PC-3 (cell line): ENCODE measurements around the gene LMNA. TPM values are rescaled to one million over a fixed set of nuclear protein-coding genes. Genes with fewer than 3 reads are reported as not detected.

ENCODE experiments used
- ATAC-seq: fragments of 200-7000 bp; cut with Tn5 transposase; 2 replicates; pipeline ENCODE4 v1.9.1; 2020; ENCODE audit warnings: mild to moderate bottlenecking, moderate library complexity
- BruUV-seq: library from RNA; stranded (reverse); fragments of 400-500 nt; replicated peaks from 2 replicates; lab custom pipeline; 2021; lab: Mats Ljungman, UMichigan
- CTCF ChIA-PET: fragments of 300-600 bp; sonication (Branson Sonifier 250); formaldehyde crosslinking; loops from one replicate; lab custom pipeline; 2022; ENCODE audit warnings: antibody characterized with exemption; lab: Charles Lee
- POLR2A ChIA-PET: fragments of 300-600 bp; sonication (Branson Sonifier 250); formaldehyde crosslinking; loops from one replicate; lab custom pipeline; 2022; ENCODE audit warnings: antibody characterized with exemption; ENCODE audit not compliant: unreplicated experiment; lab: Charles Lee
- DNase-seq: peaks from one replicate; pipeline ENCODE4 v3.0.0-alpha.2; 2015
- H2AFZ ChIP-seq: fragments of 300-600 bp; sonication (generic); 2 replicates; pipeline ENCODE4 v1.6.0; 2016; ENCODE audit warnings: antibody characterized with exemption, low read length
- H3F3A ChIP-seq: fragments of 300-600 bp; sonication (generic); one replicate; pipeline ENCODE4 v1.6.0; 2017; ENCODE audit warnings: antibody characterized with exemption, low read length, control low read depth, mild to moderate bottlenecking; ENCODE audit not compliant: unreplicated experiment
- H3K27ac ChIP-seq: fragments of 300-600 bp; sonication (generic); 2 replicates; pipeline ENCODE4 v1.5.1; 2016; ENCODE audit warnings: mild to moderate bottlenecking, low read length
- H3K27me3 ChIP-seq: fragments of 300-600 bp; sonication (generic); 2 replicates; pipeline ENCODE4 v1.6.1; 2016; ENCODE audit warnings: low read length, mixed read lengths
- H3K36me3 ChIP-seq: fragments of 300-600 bp; sonication (generic); 2 replicates; pipeline ENCODE4 v1.6.1; 2016; ENCODE audit warnings: low read depth, mixed run types, low read length, mixed read lengths
- H3K4me1 ChIP-seq: fragments of 300-600 bp; sonication (generic); 2 replicates; pipeline ENCODE4 v1.5.1; 2016; ENCODE audit warnings: low read length; ENCODE audit not compliant: insufficient read depth
- H3K4me2 ChIP-seq: fragments of 300-600 bp; sonication (generic); 2 replicates; pipeline ENCODE4 v1.6.0; 2016; ENCODE audit warnings: low read length
- H3K4me3 ChIP-seq: fragments of 300-600 bp; sonication (generic); 2 replicates; pipeline ENCODE4 v1.5.1; 2016; ENCODE audit warnings: mild to moderate bottlenecking, low read length, mixed read lengths
- H3K79me2 ChIP-seq: fragments of 300-600 bp; sonication (generic); 2 replicates; pipeline ENCODE4 v1.6.1; 2017; ENCODE audit warnings: low read length, mixed read lengths
- H3K9ac ChIP-seq: fragments of 300-600 bp; sonication (generic); 2 replicates; pipeline ENCODE4 v1.6.0; 2016; ENCODE audit warnings: mild to moderate bottlenecking, low read length
- H3K9me2 ChIP-seq: fragments of 300-600 bp; sonication (generic); replicated peaks from 2 replicates; pipeline ENCODE4 v1.6.1; 2016; ENCODE audit warnings: mixed run types, low read length, mixed read lengths
- H3K9me3 ChIP-seq: fragments of 300-600 bp; sonication (generic); 2 replicates; pipeline ENCODE4 v1.6.1; 2016; ENCODE audit warnings: low read length, mixed read lengths
- H4K20me1 ChIP-seq: fragments of 300-600 bp; sonication (generic); 2 replicates; pipeline ENCODE4 v1.6.1; 2016; ENCODE audit warnings: low read length, mixed read lengths
- CTCF ChIP-seq: fragments of 300-600 bp; sonication (generic); conservative IDR thresholded peaks from 2 replicates; pipeline ENCODE4 v1.5.1; 2017; ENCODE audit warnings: antibody characterized with exemption, low read depth, mild to moderate bottlenecking, low read length
- EZH2 ChIP-seq: fragments of 300-600 bp; sonication (generic); IDR thresholded peaks from one replicate; pipeline ENCODE4 v1.6.1; 2017; ENCODE audit warnings: antibody characterized with exemption, mild to moderate bottlenecking, low read length; ENCODE audit not compliant: unreplicated experiment
- EZH2phosphoT487 ChIP-seq: fragments of 300-600 bp; sonication (generic); IDR thresholded peaks from 2 replicates; pipeline ENCODE4 v1.6.1; 2018; ENCODE audit warnings: mild to moderate bottlenecking, antibody characterized with exemption, low read length, borderline replicate concordance
- intact Hi-C: fragments of 100-400 bp; cut with micrococcal nuclease; formaldehyde crosslinking; loops from 2 replicates; pipeline ENCODE4 v1.9.0; 2023
- total RNA-seq: library from RNA; depleted of rRNA; stranded (reverse); fragments of >200 nt; gene quantifications from 2 replicates; pipeline ENCODE4 v1.2.3, GENCODE V29; 2014

The LMNA gene
- total RNA-seq, 1 experiment from 2014 or later, result 864 TPM

DNA sequence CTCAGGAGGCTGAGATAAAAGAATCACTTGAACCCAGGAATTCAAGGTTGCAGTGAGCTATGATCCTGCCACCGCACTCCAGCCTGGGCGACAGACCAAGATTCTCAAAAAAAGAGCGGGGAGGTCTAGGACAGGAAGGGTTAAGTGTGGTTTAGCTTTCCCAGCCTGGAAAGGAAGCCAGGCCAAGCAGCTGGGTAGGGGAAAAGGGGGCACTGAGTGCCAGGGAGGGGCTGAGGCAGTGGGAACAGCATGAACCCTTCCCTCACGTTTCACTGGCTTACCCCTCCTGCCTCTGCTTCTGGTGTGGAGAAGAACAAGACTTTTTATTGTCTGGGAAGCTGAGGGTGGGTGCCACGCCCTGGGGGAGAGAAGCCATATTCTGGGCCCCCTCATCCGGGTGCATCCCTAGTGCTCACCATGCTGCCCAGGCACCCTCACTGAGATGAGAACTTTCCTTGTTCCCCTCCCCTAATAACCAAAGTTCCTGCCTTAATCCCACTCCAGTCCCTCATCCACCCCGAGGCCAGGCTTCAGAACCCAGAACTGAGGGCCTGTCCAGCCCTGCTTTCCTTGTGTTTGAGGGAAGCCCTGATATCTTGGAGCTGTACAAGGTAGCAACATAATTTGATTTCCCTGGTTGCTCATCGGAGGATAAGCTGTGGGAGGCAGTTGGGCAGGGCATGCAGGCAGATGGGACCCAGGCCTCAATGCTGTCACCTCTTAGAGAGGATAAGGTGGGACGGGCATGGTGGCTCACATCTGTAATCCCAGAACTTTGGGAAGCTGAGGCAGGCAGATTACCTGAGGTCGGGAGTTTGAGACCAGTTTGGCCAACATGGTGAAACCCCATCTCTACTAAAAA, 2.0 kb upstream of the LMNA start:
- H2AFZ ChIP-seq, result no peak overlapping the region
- H3K27ac ChIP-seq, result no peak overlapping the region
- H3K9me3 ChIP-seq, result no peaks in the 10 kb centered on the region
- no peaks in the 10 kb centered on the region for H3K9me2 ChIP-seq
- DNase-seq, result no peak
- CTCF ChIA-PET, result no interaction called here
- peaks cover 24% of the 10 kb centered on the region for H4K20me1 ChIP-seq
- peaks cover 30% of the 10 kb centered on the region for H3K79me2 ChIP-seq
- no peak for ATAC-seq
- POLR2A ChIA-PET, result interaction anchor here (1.2 kb wide), 1 partner anchor 14 kb away, joined by 8 read pairs; no protein-coding TSS in a partner anchor
- TF ChIP-seq EZH2phosphoT487 (no peak), CTCF (no peak), EZH2 (no peak)
- H3K27me3 ChIP-seq, result no peaks in the 10 kb centered on the region
- H3K4me3 ChIP-seq, result no peak overlapping the region
- H3K4me1 ChIP-seq, result peaks cover 34% of the 10 kb centered on the region
- no TSS peak for BruUV-seq
- intact Hi-C loops, result no loop called here
- H3F3A ChIP-seq, result no peaks in the 10 kb centered on the region
- H3K36me3 ChIP-seq, result peaks cover 5% of the 10 kb centered on the region; the same call in 1 of the 2 replicates
- H3K4me2 ChIP-seq, result no peak overlapping the region
- H3K9ac ChIP-seq, result no peak overlapping the region

DNA sequence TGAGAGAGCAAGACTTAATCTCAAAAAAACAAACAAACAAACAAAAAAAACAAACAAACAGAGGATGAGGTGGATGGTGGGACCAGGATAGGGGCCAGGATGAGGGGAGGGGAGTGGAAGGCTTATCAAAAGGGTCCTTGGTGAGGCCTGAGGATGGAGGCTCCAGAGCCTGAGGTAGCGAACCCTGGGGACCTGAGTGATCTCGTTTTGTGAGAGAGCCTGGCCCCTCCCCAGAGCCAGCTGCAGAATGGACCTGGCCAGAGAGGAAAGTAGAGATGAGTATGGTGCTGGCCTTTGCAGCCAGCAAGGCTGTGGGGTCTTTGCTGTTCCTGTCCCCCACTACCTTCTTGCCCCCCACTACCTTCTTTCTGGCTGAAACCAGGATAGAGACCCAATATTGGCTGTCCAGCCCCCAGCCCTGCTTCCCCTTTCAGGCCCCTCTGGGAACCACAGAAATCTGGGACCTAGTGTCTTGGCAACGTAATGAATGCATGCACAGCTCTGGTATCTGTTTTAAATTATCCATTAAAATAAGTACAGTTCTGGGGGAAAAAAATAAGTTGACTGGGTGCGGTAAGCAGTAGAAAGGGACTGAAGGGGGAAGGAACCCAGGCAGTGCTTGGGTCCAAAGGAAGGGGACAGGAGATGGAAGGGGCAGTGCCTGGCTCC, 1.1 kb upstream of the LMNA start:
- peaks cover 37% of the 10 kb centered on the region for H3K4me1 ChIP-seq
- POLR2A ChIA-PET, result interaction anchor here (0.6 to 1.8 kb wide), 4 partner anchors 10 to 17 kb away, joined by 3 to 8 read pairs (median 5); no protein-coding TSS in a partner anchor
- peak overlapping the region; percentile 86; the same call in 1 of the 2 replicates for H3K4me3 ChIP-seq
- H4K20me1 ChIP-seq, result peaks cover 33% of the 10 kb centered on the region
- no peak for TF ChIP-seq EZH2
- TF ChIP-seq EZH2phosphoT487, result no peak
- no peak for TF ChIP-seq CTCF
- no peaks in the 10 kb centered on the region for H3K9me2 ChIP-seq
- no peak overlapping the region for H2AFZ ChIP-seq
- CTCF ChIA-PET, result interaction anchor here (1.3 kb wide), 1 partner anchor 16 kb away, joined by 3 read pairs; no protein-coding TSS in a partner anchor
- H3K79me2 ChIP-seq, result peaks cover 39% of the 10 kb centered on the region
- intact Hi-C loops, result no loop called here
- no peaks in the 10 kb centered on the region for H3K9me3 ChIP-seq
- DNase-seq (no peak), ATAC-seq (no peak)
- peak overlapping the region; percentile 91 for H3K27ac ChIP-seq
- H3F3A ChIP-seq, result no peaks in the 10 kb centered on the region
- no peaks in the 10 kb centered on the region for H3K27me3 ChIP-seq
- peaks cover 8% of the 10 kb centered on the region for H3K36me3 ChIP-seq
- H3K4me2 ChIP-seq, result peak overlapping the region; percentile 93
- H3K9ac ChIP-seq, result peak overlapping the region; percentile 94
- no TSS peak for BruUV-seq
